GM12872 (cell line): ENCODE results near the gene ALDH16A1.

Experiments used
- TF ChIP-seq, protein P1 (sequence below): IDR thresholded peaks from 3 replicates; pipeline ENCODE4 v1.5.1; 2011; ENCODE audit warnings: low read depth, mild to moderate bottlenecking, low read length, moderate library complexity; ENCODE audit not compliant: insufficient read depth

The ALDH16A1 gene

DNA sequence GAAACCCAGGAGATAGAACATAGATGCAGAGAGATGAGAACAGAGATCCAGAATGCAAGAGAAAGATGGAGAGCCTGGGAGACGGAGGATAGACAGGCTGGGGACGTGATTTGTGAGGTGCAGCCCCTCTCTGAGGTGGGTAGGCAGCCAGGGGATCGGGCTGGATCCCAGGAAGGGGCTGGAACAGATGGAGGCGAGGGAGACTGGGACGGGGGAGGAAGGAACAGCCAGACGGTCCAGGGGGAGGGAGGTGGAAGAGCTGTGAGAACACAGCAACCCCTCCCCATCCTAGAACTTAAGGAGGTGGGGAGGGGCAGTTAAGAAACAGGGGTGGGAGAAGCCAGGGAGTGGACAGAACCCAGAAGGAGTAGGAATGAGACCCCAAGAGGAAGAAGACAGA, 14.8 kb upstream of the ALDH16A1 start:
- TF ChIP-seq, protein P1, sequence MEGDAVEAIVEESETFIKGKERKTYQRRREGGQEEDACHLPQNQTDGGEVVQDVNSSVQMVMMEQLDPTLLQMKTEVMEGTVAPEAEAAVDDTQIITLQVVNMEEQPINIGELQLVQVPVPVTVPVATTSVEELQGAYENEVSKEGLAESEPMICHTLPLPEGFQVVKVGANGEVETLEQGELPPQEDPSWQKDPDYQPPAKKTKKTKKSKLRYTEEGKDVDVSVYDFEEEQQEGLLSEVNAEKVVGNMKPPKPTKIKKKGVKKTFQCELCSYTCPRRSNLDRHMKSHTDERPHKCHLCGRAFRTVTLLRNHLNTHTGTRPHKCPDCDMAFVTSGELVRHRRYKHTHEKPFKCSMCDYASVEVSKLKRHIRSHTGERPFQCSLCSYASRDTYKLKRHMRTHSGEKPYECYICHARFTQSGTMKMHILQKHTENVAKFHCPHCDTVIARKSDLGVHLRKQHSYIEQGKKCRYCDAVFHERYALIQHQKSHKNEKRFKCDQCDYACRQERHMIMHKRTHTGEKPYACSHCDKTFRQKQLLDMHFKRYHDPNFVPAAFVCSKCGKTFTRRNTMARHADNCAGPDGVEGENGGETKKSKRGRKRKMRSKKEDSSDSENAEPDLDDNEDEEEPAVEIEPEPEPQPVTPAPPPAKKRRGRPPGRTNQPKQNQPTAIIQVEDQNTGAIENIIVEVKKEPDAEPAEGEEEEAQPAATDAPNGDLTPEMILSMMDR = no peak

DNA sequence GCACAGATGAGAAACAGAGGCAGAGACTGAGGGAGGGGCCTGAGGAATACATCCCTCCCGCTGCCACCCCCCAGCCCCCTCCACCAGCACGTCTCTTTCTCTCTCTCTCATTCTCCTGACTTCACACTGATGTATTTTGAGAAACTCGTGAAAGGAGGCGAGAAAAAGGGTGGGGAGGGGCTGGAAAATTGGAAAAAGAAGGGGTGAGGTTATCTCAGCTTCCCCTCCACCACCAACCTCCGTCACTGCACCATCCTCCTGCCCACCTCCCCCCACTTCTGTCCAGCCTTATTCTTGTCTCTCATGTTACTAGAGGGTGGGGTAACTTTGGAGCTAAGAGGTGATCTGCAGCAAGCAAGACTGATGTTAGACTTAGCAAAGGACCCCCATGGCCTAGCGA, 13.2 kb upstream of the ALDH16A1 start:
- TF ChIP-seq, protein P1 = no peak

DNA sequence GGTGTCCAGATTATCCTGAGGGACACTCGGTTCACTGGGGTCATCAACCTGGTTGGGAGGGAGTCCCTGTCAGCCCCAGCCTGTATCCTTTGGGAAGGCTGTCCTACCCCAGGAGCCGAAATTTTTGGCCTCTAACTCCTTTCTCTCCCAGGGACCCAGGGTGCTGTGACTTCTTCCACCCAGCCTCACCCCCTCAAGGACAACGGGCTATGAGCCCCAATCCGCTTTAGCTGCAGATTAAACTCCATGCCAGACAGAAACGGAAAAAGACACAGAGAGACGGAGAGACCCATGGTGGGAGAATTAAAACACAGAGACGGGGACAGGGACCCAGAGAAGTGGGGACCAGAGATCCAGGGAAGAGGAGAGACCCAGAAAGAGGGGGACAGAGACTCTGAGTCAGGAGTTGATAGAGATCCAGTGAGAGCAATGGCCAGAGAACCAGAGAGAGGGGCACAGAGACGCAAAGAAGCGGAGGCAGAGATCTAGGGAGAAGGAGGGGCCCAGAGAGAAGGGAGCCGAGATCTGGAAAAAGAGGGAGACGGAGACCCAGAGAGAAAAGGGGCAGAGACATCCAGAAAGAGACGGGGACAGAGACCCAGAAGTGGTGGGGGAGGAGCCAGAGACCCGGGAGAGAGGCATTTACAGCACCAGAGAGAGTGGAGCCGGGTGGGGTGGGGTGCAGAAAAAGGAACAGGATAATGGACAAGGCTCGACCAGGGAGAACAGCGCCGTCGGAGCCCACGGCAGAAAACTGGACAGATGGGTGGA, 12.4 kb upstream of the ALDH16A1 start:
- TF ChIP-seq, protein P1 = no peak

DNA sequence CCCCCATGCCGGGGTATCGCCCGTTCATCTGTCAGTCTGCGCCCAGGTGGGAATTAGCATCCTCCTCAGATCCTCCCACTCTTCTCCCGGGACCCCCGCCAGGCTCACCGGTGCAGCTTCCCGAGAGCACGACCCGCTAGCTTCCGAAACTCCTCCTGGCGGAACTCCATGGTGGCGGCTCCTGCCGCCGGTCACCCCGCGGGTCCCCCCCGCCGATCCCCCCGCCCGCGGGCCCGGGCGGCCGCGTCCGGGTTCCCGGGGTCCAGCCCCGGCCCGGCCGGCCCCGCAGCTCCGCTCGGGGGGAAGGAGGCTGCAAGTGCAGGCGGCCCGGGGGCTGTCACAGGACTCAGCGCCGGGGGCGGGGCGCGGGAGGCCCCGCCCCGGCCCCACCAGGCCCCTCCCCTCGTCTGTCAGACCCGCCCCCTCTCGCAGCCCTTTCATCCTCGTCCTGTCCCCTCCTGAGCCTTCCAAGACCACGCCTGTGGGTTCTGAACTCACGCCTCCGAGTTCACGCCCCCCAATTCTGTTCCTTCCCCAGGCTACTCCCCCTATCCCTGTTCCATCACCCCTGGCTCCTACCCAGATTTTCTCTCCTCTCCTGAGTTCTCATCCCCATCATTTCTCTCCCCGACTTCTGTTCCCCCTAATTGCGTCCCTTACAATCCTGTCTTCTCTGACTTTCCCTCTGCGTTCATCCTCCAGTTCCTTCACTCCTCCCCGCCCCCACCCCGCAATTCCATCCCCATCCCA, 11.6 kb upstream of the ALDH16A1 start, which contains the start of gene SLC17A7:
Gene SLC17A7, minus strand, starts transcription at position 318 of the 750 bp plus-strand sequence. Its CDS starts 148 bp downstream, at position 170.
- TF ChIP-seq, protein P1 = no peak

DNA sequence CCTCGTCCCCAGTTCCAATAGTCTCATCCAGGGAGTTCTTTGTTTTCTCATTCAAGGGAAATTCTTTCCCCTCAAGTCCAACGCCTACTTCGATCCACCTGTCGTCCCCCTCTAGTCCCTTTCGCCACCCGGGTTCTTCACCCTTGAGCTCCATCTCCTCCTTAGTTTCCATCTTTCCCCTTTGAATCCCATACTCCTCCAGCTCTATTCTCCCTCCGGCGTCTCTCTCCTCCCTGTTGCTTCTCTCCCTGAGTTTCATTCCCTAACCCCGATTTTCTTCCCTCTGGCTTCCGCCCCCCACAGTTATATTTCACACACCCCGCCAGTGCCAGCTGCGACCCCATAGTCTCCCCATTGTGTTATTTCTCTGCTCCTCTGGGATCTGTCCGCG, 11.1 kb upstream of the ALDH16A1 start:
- TF ChIP-seq, protein P1 = no peak

DNA sequence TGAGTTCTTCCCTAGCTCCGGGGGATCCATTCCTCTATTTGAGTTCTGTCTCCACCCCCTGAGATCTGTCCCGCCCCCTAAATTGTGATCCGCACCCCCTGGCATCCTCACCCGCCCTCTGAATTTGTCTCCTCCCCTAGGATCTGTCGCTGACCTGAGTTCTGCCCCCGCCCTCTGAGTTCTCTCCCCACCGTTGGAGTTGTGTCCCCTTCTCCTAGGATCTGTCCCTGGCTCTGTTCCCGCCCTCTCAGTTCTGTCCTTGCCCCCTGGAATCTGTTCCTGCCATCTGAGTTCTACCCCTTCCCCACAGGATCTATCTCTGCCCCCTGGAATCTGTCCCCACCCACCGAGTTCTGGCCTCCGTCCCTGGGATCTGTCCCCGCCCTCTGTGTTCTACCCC, 10.7 kb upstream of the ALDH16A1 start:
- TF ChIP-seq, protein P1 = no peak

DNA sequence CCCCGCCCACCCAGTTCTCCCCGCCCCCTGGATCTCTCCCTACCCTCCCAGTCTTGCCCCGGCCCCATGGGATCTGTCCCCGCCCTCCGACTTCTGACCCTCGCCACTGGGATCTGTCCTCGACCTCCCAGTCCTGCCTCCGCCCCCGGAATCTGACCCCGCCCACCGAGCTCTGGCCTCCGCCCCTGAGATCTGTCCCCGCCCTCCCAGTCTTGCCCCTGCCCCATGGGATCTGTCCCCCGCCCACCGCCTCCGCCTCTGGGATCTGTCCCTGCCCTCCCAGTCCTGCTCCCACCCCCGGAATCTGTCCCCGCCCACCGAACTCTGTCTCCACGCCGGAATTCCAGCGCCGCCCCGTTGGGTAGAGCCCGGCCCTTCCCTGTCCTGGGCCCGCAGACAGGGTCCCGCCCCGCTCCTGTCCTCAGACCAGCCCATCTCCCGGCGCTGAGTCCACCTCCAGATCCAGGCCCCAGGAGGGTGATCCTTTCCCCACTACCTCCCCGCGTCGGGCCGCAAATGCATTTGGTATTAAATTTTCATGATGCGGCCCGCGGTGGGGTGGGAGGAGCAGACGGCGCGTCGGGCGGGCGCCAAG, 10.2 kb upstream of the ALDH16A1 start:
- TF ChIP-seq, protein P1 = no peak
